ENCODE measurements around the gene RHO. TPM values are rescaled to one million over a fixed set of nuclear protein-coding genes. Genes with fewer than 3 reads are reported as not detected.
A peak's percentile ranks its signal among the peaks of the same experiment; 100 is the strongest.
"Not testable (repeated sequence)": the region's sequence is repeated elsewhere in the genome, so short reads cannot be mapped to it uniquely, and the experiment has no call there.

Gene RHO
- total RNA-seq, 1 donor from 2014 or later, result not detected

DNA sequence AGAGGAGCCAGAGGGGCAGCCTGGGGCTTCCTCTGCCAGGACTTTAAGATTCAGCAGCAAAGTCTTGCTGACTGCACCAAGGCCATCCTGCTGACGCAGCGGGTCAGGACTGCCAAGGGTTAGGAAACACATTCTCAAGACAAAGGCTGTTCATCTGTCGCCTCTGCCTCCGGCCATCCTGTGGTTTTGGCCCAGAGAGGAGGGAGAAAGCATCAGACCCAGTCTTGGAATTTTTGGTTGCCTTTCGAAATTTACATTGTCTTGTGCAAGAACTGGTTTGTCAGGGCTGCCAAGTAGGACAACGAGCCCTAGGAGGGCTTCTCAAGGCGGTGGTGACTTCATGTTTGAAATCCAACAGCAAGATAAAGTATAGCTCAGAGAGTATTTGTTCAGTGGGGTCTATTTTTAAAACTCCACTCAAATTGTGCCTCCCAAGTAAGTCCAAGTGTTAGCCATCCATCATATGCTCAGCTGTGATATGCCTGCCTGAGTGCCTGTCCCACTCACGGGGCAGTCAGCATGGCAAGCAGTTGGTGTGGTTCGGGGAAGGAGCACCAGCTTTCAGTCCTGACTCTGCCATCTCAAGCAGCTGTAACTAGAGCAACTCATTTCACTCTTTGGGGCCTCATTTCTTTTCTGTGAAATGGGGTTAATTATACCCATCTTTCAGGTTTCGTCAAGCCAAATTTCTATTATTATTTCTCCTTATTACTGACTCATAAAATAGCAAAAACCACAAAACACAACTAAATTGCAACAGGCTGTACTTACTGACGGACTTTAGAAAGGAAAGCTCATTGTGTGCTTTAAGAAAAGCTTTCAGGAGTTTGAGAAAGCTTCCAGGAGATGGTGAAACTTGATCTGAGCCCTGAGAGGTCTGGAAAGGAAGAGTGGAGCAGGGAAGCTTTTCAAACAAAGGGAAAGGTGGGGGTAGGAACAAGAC is 42.4 kb upstream of the RHO start:
- TF ChIP-seq, protein P1, sequence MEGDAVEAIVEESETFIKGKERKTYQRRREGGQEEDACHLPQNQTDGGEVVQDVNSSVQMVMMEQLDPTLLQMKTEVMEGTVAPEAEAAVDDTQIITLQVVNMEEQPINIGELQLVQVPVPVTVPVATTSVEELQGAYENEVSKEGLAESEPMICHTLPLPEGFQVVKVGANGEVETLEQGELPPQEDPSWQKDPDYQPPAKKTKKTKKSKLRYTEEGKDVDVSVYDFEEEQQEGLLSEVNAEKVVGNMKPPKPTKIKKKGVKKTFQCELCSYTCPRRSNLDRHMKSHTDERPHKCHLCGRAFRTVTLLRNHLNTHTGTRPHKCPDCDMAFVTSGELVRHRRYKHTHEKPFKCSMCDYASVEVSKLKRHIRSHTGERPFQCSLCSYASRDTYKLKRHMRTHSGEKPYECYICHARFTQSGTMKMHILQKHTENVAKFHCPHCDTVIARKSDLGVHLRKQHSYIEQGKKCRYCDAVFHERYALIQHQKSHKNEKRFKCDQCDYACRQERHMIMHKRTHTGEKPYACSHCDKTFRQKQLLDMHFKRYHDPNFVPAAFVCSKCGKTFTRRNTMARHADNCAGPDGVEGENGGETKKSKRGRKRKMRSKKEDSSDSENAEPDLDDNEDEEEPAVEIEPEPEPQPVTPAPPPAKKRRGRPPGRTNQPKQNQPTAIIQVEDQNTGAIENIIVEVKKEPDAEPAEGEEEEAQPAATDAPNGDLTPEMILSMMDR (conservative IDR thresholded peaks at IDR 0.05), result no peak
- Mint-ChIP-seq H3K27ac (ENCODE audit: unreplicated experiment) (peak overlapping the region; percentile 92), H3K4me3 (no peak overlapping the region), H3K9me3 (no peaks in the 10 kb centered on the region), H3K36me3 (ENCODE audit: low read depth) (no peaks in the 10 kb centered on the region), H3K27me3 (ENCODE audit: low read depth) (no peaks in the 10 kb centered on the region), H3K4me1 (peaks cover 20% of the 10 kb centered on the region)
- no peak for DNase-seq (ENCODE audit: low read depth, low spot score)

DNA sequence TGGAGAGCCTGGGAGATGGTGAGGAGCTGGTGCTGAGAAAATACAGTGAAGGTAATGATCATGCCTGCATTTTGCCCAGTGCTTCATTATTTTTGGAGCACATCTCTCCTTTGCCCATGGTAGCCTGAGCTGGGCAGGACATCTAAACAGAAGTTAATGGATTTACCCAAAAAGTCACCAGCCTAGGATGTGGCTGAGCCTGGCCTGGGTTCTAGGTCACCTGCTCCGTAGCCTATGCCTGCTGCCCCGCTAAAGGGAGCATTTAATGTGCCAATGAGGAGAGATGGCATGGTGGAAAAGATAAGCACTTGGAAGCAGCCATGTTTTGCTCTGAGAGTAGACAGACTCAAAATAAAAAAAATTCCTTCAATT is 41.8 kb upstream of the RHO start:
- peaks cover 17% of the 10 kb centered on the region for H3K4me1 Mint-ChIP-seq
- H3K27ac Mint-ChIP-seq (ENCODE audit: unreplicated experiment), result peak overlapping the region; percentile 32
- TF ChIP-seq, protein P1 (conservative IDR thresholded peaks at IDR 0.05), result no peak
- no peak for DNase-seq (ENCODE audit: low read depth, low spot score)
- no peaks in the 10 kb centered on the region for H3K27me3 Mint-ChIP-seq (ENCODE audit: low read depth)
- no peaks in the 10 kb centered on the region for H3K36me3 Mint-ChIP-seq (ENCODE audit: low read depth)
- H3K4me3 Mint-ChIP-seq, result no peak overlapping the region
- no peaks in the 10 kb centered on the region for H3K9me3 Mint-ChIP-seq

GRCh38 chr3:129487183-129487867 is 41.1 kb upstream of the RHO start:
- H3K4me1 Mint-ChIP-seq, result peaks cover 17% of the 10 kb centered on the region
- H3K9me3 Mint-ChIP-seq, result no peaks in the 10 kb centered on the region
- TF ChIP-seq, protein P1 (conservative IDR thresholded peaks at IDR 0.05), result no peak
- no peaks in the 10 kb centered on the region for H3K27me3 Mint-ChIP-seq (ENCODE audit: low read depth)
- peaks cover under 1% of the 10 kb centered on the region for H3K36me3 Mint-ChIP-seq (ENCODE audit: low read depth)
- H3K27ac Mint-ChIP-seq (ENCODE audit: unreplicated experiment), result no peak overlapping the region
- no peak for DNase-seq (ENCODE audit: low read depth, low spot score)
- no peak overlapping the region for H3K4me3 Mint-ChIP-seq

DNA sequence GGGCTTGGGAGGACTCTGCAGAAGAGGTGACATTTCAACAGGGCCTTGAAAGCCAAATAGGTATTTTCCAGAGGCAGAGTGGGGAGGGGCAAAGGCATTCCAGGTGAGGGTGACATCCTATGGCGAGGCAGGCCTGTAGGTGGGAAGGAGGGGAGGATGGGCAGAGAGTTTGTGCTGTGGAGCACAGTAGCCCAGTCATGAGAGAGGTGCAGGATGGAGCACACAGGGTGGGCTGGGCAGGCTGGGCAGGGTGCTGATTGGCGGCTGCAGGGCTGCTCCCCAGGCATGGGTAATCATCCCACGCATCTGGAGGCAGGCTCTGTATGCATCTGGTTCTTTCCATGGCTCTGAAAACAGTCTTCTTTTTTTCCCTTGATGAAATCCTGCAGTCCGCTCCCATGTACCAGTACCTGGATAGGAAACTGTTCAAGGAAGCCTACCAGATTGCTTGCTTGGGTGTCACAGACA is 40.5 kb upstream of the RHO start:
- DNase-seq (ENCODE audit: low read depth, low spot score); H3K36me3 Mint-ChIP-seq (ENCODE audit: low read depth); H3K9me3 Mint-ChIP-seq; H3K27ac Mint-ChIP-seq (ENCODE audit: unreplicated experiment); H3K4me3 Mint-ChIP-seq; H3K27me3 Mint-ChIP-seq (ENCODE audit: low read depth): not testable (repeated sequence)
- peaks cover 17% of the 10 kb centered on the region for H3K4me1 Mint-ChIP-seq

- not testable (repeated sequence) for DNase-seq (ENCODE audit: low read depth, low spot score); H3K36me3 Mint-ChIP-seq (ENCODE audit: low read depth); H3K4me3 Mint-ChIP-seq; H3K27me3 Mint-ChIP-seq (ENCODE audit: low read depth); H3K9me3 Mint-ChIP-seq; H3K27ac Mint-ChIP-seq (ENCODE audit: unreplicated experiment)
- H3K4me1 Mint-ChIP-seq, result peaks cover 17% of the 10 kb centered on the region
Observed at GRCh38 chr3:129489258-129489657, 39.2 kb upstream of the RHO start.

- Mint-ChIP-seq H3K9me3 (no peaks in the 10 kb centered on the region), H3K4me1 (peaks cover 25% of the 10 kb centered on the region), H3K27ac (ENCODE audit: unreplicated experiment) (peak overlapping the region; percentile 63), H3K4me3 (no peak overlapping the region), H3K27me3 (ENCODE audit: low read depth) (no peaks in the 10 kb centered on the region), H3K36me3 (ENCODE audit: low read depth) (peaks cover 2% of the 10 kb centered on the region)
- TF ChIP-seq, protein P1 (conservative IDR thresholded peaks at IDR 0.05), result peak; percentile 93
- DNase-seq (ENCODE audit: low read depth, low spot score), result peak; percentile 61
Observed at GRCh38 chr3:129490273-129490675, 38.2 kb upstream of the RHO start.

GRCh38 chr3:129491077-129491476 is 37.4 kb upstream of the RHO start:
- not testable (repeated sequence) for DNase-seq (ENCODE audit: low read depth, low spot score); H3K9me3 Mint-ChIP-seq; H3K27me3 Mint-ChIP-seq (ENCODE audit: low read depth); H3K4me3 Mint-ChIP-seq; H3K36me3 Mint-ChIP-seq (ENCODE audit: low read depth)
- H3K27ac Mint-ChIP-seq (ENCODE audit: unreplicated experiment), result peak overlapping the region; percentile 81
- H3K4me1 Mint-ChIP-seq, result peaks cover 22% of the 10 kb centered on the region

All from neural crest cell (in vitro differentiated cells).